Stimulated activated CD8-positive, alpha-beta memory T cell treated with anti-CD3 and anti-CD28 coated beads, Interleukin-12 subunit alpha, Interleukin-12 subunit beta, amount 100 ng/mL, for 24 hours (primary cell): ENCODE measurements around the gene LYG2.
"Not testable (repeated sequence)": the region's sequence is repeated elsewhere in the genome, so short reads cannot be mapped to it uniquely, and the experiment has no call there.

Source experiments
- DNase-seq: peaks from one replicate; pipeline ENCODE4 v3.0.0-alpha.2; 2020; ENCODE audit errors: extremely low read depth

The LYG2 gene

GRCh38 chr2:99255491-99256318 is at the start of gene LYG2:
Gene LYG2 (minus strand): TSS chr2:99255666. CDS start chr2:99254260, 1,406 bp downstream.
- no peak for DNase-seq

DNA sequence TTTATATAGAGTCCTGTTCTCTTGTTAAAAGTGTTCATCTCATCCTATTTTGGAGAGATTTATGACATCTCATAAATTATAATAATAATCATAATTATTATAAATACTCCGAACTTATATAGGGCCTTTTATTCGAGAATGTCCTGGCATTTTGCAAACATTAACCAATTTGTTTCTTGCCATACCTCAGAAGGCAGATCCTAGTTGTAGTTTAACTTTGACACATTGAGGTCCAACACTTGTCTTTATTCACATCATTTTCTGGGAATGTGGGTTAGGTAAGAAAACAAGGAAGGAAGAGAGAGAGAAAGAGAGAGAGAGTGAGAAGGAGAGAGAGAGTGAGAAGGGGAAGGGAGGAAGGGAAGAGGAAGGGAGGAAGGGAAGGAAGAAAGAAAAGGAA is 45.6 kb upstream of the LYG2 start, which contains the start of gene LYG1:
TSS of gene LYG1 (minus strand) at position 101 of the 400 bp plus-strand sequence. CDS start 5,527 bp downstream, outside the sequence.
- DNase-seq = not testable (repeated sequence)

GRCh38 chr2:99299580-99299979 is 44.1 kb upstream of the LYG2 start:
- DNase-seq = no peak

- DNase-seq = no peak
Observed at GRCh38 chr2:99297994-99298393, 42.5 kb upstream of the LYG2 start.

DNA sequence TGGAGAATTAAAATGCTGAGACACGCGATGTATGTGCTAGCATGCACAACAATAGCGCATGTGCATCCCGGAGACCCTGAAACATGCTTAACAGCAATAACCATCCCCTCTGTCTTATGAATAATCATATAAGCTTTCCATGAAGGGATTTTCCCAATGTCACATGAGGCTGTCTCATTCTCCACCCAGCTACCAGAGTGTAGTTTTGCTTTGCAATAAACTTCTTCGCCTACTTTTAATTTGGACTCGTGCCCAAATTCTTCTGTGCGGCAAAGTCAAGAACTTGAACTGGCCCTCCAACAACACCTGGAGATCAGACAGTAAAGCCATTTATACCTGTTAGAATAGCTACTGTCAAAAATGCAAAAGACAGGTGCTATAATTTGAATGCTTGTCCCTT is 30.1 kb upstream of the LYG2 start:
- no peak for DNase-seq

GRCh38 chr2:99279969-99280695 is 24.7 kb upstream of the LYG2 start:
- DNase-seq = no peak

DNA sequence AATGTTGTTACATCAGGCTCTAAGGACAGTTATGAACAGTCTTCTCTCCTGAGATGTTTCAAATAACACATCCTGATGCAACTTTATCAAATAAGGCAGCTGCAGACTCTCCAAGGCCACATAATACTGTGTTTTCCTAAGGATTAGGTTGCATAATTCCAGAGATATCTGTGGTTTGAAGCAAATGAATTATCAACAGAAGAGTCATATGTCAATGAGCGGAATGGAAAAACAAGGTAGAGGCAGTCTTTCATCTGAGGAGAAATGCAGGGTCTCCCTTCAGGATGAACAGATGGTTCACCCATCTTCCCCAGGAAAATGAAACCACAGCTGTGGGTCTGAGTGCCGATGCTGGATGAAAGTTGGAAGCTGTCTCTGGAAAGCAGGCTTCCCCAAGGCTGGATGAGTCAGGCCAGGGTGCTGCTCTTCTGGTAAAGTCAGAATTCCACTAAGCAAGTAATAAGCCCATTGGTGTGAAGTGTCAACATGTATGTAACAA is 23.4 kb upstream of the LYG2 start:
- DNase-seq = no peak

DNA sequence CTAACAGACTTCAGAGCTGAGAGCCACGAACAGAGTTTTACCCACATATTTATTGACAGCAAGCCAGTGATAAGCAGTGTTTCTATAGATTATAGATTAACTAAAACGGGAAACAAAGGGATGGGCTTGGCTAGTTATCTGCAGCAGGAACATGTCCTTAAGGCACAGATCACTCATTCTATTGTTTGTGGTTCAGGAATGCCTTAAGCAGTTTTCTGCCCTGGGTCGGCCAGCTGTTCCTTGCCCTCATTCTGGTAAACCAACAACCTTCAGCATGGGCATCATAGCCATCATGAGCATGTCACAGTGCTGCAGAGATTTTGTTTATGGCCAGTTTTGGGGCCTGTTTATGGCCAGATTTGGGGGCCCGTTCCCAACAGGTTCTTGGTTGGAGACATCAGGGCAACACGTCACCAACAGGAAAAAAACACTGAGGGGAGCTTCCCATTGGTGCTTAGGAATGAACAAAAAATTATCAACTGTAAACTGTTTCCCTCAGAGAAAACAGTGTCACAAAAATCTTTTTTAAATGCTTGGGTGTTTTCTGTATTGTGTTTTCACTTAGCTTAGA is 22.8 kb upstream of the LYG2 start:
- not testable (repeated sequence) for DNase-seq

- DNase-seq = no peak
Observed at GRCh38 chr2:99275882-99276281, 20.4 kb upstream of the LYG2 start.

DNA sequence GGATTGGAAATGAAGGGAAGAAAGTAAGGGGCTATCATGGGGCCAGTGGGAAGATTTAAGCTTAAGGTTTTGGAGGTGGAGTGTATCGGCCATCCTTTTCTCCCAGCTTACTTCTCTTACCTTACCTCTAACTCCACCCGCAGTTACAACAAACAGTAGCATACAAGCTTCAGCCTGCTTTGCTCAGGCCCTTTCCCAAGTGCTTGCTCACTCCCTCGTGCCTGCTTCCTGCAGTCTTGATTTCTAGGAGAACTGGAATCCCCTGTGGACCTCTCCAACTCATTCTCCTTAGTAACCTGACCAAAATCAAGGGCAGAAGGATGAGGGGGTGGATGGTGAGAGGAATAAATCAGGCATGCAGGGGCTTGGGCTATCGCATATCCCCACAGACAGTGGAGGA is 5.8 kb upstream of the LYG2 start:
- DNase-seq = no peak

DNA sequence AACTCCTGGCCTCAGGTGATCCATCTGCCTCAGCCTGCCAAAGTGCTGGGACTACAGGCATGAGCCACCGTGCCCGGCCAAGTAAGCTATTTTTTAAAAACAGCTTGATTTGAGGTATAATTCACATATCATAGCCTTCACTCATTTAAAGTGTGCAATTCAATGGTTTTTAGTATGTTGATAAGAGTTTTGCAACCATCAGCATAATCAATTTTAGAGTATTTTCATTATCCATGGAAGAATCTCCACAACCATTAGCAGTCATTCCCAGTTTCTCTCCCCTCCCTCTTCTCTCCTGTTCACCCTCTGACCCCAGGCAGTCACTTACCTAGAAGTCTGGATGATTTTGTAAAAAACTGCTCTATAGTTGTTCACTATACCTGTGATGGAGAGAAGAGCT is 4.7 kb upstream of the LYG2 start:
- DNase-seq = no peak

GRCh38 chr2:99259465-99259864 is 4.0 kb upstream of the LYG2 start:
- DNase-seq = no peak

- DNase-seq = no peak
Observed at GRCh38 chr2:99256677-99257076, 1.2 kb upstream of the LYG2 start.

DNA sequence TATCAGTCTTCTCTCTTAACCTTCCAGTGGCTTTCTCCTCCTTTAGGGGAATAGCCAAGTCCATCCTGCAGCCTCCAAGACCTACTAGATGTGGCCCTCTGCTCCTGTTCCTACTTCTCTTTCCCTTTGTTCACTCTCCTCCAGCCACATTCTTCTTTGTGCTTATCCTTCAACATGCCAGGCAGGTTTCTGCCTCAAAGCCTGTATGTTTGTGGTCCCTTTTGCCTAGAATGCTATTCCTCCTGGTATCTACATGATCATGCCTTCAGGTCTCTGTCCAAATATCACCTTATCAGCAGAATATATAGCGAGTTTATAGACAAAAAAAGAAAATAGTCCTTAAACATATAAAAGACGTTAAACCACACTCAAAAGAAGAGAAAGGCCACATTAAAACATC is 5.5 kb downstream of the LYG2 start:
- no peak for DNase-seq

DNA sequence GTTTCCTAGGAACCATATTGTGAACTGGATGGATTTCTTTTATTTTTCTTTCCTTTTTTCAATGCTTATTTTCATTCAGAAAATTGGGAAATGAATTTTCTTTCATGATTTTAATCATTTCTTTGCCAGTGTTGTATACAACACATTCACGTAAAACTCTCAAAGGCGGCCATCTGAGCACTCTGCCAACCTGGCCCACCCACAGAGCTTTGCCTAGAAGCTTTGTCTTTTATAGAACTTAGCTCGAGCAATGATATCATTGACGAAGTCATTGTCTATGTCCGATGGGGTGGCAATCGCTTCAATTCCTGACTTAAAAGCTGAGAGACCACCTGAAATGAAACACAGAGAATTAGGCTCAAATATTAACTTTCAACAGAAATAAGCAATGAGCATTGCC is 13.3 kb downstream of the LYG2 start:
- no peak for DNase-seq

GRCh38 chr2:99240431-99240830 is 15.0 kb downstream of the LYG2 start:
- no peak for DNase-seq

- no peak for DNase-seq
Observed at GRCh38 chr2:99238599-99238998, 16.9 kb downstream of the LYG2 start.

DNA sequence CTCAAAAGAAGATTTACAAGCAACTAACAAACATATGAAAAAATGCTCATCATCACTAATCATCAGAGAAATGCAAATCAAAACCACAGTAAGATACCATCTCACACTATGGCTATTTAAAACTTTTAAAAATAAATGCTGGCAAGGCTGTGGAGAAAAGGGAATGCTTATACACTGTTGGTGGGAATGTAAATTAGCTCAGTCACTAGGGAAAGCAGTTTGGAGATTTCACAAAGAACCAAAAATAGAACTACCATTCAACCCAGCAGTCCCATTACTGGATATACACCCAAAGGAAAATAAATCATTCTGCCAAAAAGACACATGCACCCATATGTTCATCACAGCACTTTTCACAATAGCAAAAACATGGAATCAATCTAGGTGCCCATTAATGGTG is 22.3 kb downstream of the LYG2 start:
- DNase-seq = not testable (repeated sequence)

DNA sequence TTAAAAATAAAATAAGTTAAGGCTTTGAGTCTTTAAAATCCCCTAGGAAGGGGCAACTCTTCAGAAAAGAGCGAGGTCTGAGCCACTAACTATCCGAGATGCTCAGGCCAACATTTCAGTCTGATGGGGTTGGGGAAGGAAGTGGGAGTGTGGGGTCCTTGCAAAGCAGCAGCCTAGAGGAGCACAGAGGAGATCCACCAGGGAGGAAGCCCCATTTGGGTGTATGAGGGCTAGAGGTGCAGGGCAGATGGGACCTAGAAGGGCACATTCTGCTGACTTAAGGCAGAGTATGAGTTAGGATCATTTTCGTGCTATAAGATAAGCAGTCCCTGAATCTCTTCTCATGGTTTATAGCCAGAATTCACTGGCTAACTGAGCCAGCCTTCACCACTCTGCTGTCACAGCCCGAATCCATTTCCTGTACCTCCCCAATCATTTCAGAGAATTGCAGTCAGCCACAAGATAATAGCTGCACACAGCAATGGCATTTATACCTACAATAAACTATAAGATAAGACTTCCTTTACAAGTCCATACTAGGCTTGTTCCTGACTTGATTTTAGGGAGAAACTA is 37.5 kb downstream of the LYG2 start:
- no peak for DNase-seq

- DNase-seq = no peak
Observed at GRCh38 chr2:99216096-99216495, 39.4 kb downstream of the LYG2 start.

- DNase-seq = no peak
Observed at GRCh38 chr2:99205491-99205890, 50.0 kb downstream of the LYG2 start.
